ENCODE results near the gene MKNK2.

Gene MKNK2

GRCh38 chr19:2099054-2099501, 48.0 kb upstream of the MKNK2 start:
- Histone ChIP-seq H3F3A (ENCODE audit: insufficient read depth, low read length) (no peaks in the 10 kb centered on the region), H3K79me2 (ENCODE audit: insufficient read depth, low read length) (no peaks in the 10 kb centered on the region), H3K9me2 (ENCODE audit: low read depth, low read length) (no peaks in the 10 kb centered on the region), H4K20me1 (ENCODE audit: insufficient read depth, low read length) (no peaks in the 10 kb centered on the region), H3K9me3 (ENCODE audit: low read length) (no peaks in the 10 kb centered on the region), H2AFZ (ENCODE audit: low read length) (no peak overlapping the region), H3K27me3 (ENCODE audit: insufficient read depth, low read length) (no peaks in the 10 kb centered on the region), H3K36me3 (ENCODE audit: insufficient read depth, low read length) (peaks cover 16% of the 10 kb centered on the region), H3K4me1 (ENCODE audit: insufficient read depth, low read length, severe bottlenecking) (peaks cover 24% of the 10 kb centered on the region), H3K27ac (ENCODE audit: low read depth, low read length, poor library complexity, severe bottlenecking) (no peak overlapping the region), H3K4me3 (ENCODE audit: low read depth, low read length, poor library complexity, severe bottlenecking) (no peak overlapping the region), H3K4me2 (ENCODE audit: low read length) (no peak overlapping the region), H3K9ac (ENCODE audit: low read length) (no peak overlapping the region)
- TF ChIP-seq EZH2 (IDR thresholded peaks at IDR 0.05; ENCODE audit: borderline replicate concordance, low read length) = no peak
- no peak for TF ChIP-seq CTCF (IDR thresholded peaks at IDR 0.05; ENCODE audit: low read length)

- H3K9ac ChIP-seq (ENCODE audit: low read length) = no peak overlapping the region; the same call in 1 of the 2 replicates
- no peak overlapping the region for H3K27ac ChIP-seq (ENCODE audit: low read depth, low read length, poor library complexity, severe bottlenecking)
- peak overlapping the region; percentile 75; the same call in 1 of the 2 replicates for H3K4me2 ChIP-seq (ENCODE audit: low read length)
- no peaks in the 10 kb centered on the region for H3K79me2 ChIP-seq (ENCODE audit: insufficient read depth, low read length)
- no peaks in the 10 kb centered on the region for H3K27me3 ChIP-seq (ENCODE audit: insufficient read depth, low read length)
- H3K4me1 ChIP-seq (ENCODE audit: insufficient read depth, low read length, severe bottlenecking) = peaks cover 35% of the 10 kb centered on the region
- no peaks in the 10 kb centered on the region for H3K9me3 ChIP-seq (ENCODE audit: low read length)
- no peaks in the 10 kb centered on the region for H4K20me1 ChIP-seq (ENCODE audit: insufficient read depth, low read length)
- no peaks in the 10 kb centered on the region for H3K9me2 ChIP-seq (ENCODE audit: low read depth, low read length)
- no peak overlapping the region for H2AFZ ChIP-seq (ENCODE audit: low read length)
- peak overlapping the region; percentile 56 for H3K4me3 ChIP-seq (ENCODE audit: low read depth, low read length, poor library complexity, severe bottlenecking)
- H3K36me3 ChIP-seq (ENCODE audit: insufficient read depth, low read length) = peaks cover 21% of the 10 kb centered on the region
- no peaks in the 10 kb centered on the region for H3F3A ChIP-seq (ENCODE audit: insufficient read depth, low read length)
- no peak for TF ChIP-seq CTCF (IDR thresholded peaks at IDR 0.05; ENCODE audit: low read length)
- no peak for TF ChIP-seq EZH2 (IDR thresholded peaks at IDR 0.05; ENCODE audit: borderline replicate concordance, low read length)
Observed at GRCh38 chr19:2097886-2098327, 46.9 kb upstream of the MKNK2 start.

DNA sequence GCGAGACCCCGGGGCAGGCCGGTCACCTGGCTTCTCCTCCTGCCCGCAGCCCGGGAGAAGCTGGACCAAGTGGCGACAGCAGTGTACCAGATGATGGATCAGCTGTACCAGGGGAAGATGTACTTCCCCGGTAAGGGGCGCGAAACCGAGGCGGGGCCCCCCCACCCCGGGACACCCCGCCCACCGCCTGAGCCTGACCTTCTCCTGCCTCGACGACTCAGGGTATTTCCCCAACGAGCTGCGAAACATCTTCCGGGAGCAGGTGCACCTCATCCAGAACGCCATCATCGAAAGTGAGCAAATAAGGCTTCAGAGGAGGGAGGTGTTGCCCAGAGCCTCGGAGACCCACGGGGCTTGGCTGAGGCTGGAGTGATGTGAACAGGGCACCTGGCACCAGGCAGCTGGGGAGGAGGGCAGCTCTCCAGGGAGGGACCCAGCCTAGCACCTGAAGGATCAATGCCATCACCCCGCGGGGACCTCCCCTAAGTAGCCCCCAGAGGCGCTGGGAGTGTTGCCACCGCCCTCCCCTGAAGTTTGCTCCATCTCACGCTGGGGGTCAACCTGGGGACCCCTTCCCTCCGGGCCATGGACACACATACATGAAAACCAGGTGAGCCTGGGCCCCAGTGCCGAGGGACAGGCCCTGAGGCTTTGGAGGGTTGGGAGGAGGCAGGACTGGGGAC, 46.3 kb upstream of the MKNK2 start:
- H3K4me2 ChIP-seq (ENCODE audit: low read length) = peak overlapping the region; percentile 75
- H3K4me1 ChIP-seq (ENCODE audit: insufficient read depth, low read length, severe bottlenecking) = peaks cover 38% of the 10 kb centered on the region
- H3F3A ChIP-seq (ENCODE audit: insufficient read depth, low read length) = no peaks in the 10 kb centered on the region
- H3K9ac ChIP-seq (ENCODE audit: low read length) = peak overlapping the region; percentile 34; the same call in 1 of the 2 replicates
- no peak overlapping the region for H3K27ac ChIP-seq (ENCODE audit: low read depth, low read length, poor library complexity, severe bottlenecking)
- H3K9me3 ChIP-seq (ENCODE audit: low read length) = no peaks in the 10 kb centered on the region
- TF ChIP-seq CTCF (IDR thresholded peaks at IDR 0.05; ENCODE audit: low read length) (0 out of 2 replicates have a peak, but pooled peaks have one; percentile 3), EZH2 (IDR thresholded peaks at IDR 0.05; ENCODE audit: borderline replicate concordance, low read length) (no peak)
- H3K36me3 ChIP-seq (ENCODE audit: insufficient read depth, low read length) = peaks cover 21% of the 10 kb centered on the region
- H3K27me3 ChIP-seq (ENCODE audit: insufficient read depth, low read length) = no peaks in the 10 kb centered on the region
- no peaks in the 10 kb centered on the region for H3K9me2 ChIP-seq (ENCODE audit: low read depth, low read length)
- H3K4me3 ChIP-seq (ENCODE audit: low read depth, low read length, poor library complexity, severe bottlenecking) = peak overlapping the region; percentile 56
- H4K20me1 ChIP-seq (ENCODE audit: insufficient read depth, low read length) = no peaks in the 10 kb centered on the region
- H3K79me2 ChIP-seq (ENCODE audit: insufficient read depth, low read length) = no peaks in the 10 kb centered on the region
- H2AFZ ChIP-seq (ENCODE audit: low read length) = no peak overlapping the region

Measured in OCI-LY1 (cell line).